ENCODE results near the gene GJA5. TPM values are rescaled to one million over a fixed set of nuclear protein-coding genes. Genes with fewer than 3 reads are reported as not detected.

GJA5 gene
- polyA plus RNA-seq, 1 experiment, result not detected

DNA sequence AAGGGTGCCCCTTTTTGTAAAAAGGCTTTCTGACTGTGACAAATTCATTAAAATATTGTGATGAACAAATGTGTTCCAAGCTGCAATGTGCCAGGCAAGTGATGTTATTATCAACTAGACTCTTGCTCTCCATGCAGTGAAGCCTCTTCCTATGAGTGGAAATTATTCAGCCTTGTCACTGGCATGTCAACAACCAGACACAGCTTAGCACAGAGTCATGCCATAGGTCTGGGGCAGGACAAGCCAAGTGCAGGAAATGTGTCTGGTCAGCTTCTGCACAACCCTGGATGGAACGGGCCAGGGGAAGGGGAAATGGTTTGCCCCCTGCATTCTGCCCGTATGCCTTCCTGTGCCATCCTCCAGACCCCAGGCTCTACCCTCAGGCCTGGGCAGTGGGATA is 27.4 kb upstream of the GJA5 start:
- DNase-seq (ENCODE audit: low read depth, low spot score), result no peak
- TF ChIP-seq, protein P1, sequence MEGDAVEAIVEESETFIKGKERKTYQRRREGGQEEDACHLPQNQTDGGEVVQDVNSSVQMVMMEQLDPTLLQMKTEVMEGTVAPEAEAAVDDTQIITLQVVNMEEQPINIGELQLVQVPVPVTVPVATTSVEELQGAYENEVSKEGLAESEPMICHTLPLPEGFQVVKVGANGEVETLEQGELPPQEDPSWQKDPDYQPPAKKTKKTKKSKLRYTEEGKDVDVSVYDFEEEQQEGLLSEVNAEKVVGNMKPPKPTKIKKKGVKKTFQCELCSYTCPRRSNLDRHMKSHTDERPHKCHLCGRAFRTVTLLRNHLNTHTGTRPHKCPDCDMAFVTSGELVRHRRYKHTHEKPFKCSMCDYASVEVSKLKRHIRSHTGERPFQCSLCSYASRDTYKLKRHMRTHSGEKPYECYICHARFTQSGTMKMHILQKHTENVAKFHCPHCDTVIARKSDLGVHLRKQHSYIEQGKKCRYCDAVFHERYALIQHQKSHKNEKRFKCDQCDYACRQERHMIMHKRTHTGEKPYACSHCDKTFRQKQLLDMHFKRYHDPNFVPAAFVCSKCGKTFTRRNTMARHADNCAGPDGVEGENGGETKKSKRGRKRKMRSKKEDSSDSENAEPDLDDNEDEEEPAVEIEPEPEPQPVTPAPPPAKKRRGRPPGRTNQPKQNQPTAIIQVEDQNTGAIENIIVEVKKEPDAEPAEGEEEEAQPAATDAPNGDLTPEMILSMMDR (IDR thresholded peaks at IDR 0.05; ENCODE audit: low read depth, low read length), result no peak
- no peaks in the 10 kb centered on the region for H3K9me3 ChIP-seq (ENCODE audit: control insufficient read depth, insufficient read depth, low read length)
- H3K27ac ChIP-seq (ENCODE audit: low read depth, low read length), result no peak overlapping the region
- peaks cover 2% of the 10 kb centered on the region for H3K27me3 ChIP-seq (ENCODE audit: control insufficient read depth, insufficient read depth, low read length)
- no peak overlapping the region for H3K4me3 ChIP-seq (ENCODE audit: low read depth, low read length)
- ChIA-PET POLR2A (no interaction called here), CTCF (no interaction called here)

GRCh38 chr1:147786536-147786935 is 26.1 kb upstream of the GJA5 start:
- TF ChIP-seq, protein P1 (IDR thresholded peaks at IDR 0.05; ENCODE audit: low read depth, low read length), result no peak
- Histone ChIP-seq H3K27ac (ENCODE audit: low read depth, low read length) (no peak overlapping the region), H3K27me3 (ENCODE audit: control insufficient read depth, insufficient read depth, low read length) (no peaks in the 10 kb centered on the region), H3K9me3 (ENCODE audit: control insufficient read depth, insufficient read depth, low read length) (no peaks in the 10 kb centered on the region), H3K4me3 (ENCODE audit: low read depth, low read length) (no peak overlapping the region)
- DNase-seq (ENCODE audit: low read depth, low spot score), result no peak
- ChIA-PET CTCF (no interaction called here), POLR2A (no interaction called here)

DNA sequence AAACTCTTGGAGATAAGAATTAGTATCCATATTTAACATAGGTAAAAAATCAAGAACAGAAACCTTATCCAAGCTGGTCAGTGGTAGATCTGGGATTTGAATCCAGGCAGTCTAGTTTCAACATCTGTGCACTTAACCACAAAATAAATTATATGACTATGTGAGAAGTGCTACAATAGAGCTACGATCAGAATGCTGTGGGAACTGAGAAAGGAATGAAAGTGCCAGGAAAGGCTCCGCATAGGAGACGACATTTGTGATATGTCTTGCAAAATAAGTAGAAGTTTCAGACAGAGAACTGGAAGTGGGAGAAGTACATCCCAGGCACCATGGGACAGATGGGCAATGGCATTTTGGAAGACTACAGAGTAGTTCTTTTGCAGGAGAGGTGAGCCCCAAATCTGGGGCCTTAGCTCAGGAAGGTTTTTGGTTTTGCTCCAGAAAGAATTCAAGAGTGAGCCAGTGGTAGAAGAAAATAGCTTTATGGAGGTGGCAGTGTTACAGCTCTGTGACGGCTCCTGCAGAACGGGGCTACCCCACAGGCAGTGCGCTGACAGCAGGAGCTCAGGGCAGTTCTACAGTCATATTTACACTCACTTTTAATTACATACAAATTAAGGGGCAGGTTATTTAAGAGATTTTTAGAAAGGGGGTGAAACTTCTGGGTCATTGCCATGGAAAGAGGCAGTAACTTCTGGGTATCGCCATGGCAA is 25.5 kb upstream of the GJA5 start:
- no peak for DNase-seq (ENCODE audit: low read depth, low spot score)
- ChIA-PET CTCF (no interaction called here), POLR2A (no interaction called here)
- TF ChIP-seq, protein P1 (IDR thresholded peaks at IDR 0.05; ENCODE audit: low read depth, low read length), result no peak
- no peaks in the 10 kb centered on the region for H3K27me3 ChIP-seq (ENCODE audit: control insufficient read depth, insufficient read depth, low read length)
- no peaks in the 10 kb centered on the region for H3K9me3 ChIP-seq (ENCODE audit: control insufficient read depth, insufficient read depth, low read length)
- H3K27ac ChIP-seq (ENCODE audit: low read depth, low read length), result no peak overlapping the region
- H3K4me3 ChIP-seq (ENCODE audit: low read depth, low read length), result no peak overlapping the region

GRCh38 chr1:147784941-147785340 is 24.5 kb upstream of the GJA5 start:
- Histone ChIP-seq H3K27ac (ENCODE audit: low read depth, low read length) (no peak overlapping the region), H3K27me3 (ENCODE audit: control insufficient read depth, insufficient read depth, low read length) (no peaks in the 10 kb centered on the region), H3K9me3 (ENCODE audit: control insufficient read depth, insufficient read depth, low read length) (no peaks in the 10 kb centered on the region), H3K4me3 (ENCODE audit: low read depth, low read length) (no peak overlapping the region)
- DNase-seq (ENCODE audit: low read depth, low spot score), result no peak
- ChIA-PET CTCF (no interaction called here), POLR2A (no interaction called here)
- TF ChIP-seq, protein P1 (IDR thresholded peaks at IDR 0.05; ENCODE audit: low read depth, low read length), result no peak

DNA sequence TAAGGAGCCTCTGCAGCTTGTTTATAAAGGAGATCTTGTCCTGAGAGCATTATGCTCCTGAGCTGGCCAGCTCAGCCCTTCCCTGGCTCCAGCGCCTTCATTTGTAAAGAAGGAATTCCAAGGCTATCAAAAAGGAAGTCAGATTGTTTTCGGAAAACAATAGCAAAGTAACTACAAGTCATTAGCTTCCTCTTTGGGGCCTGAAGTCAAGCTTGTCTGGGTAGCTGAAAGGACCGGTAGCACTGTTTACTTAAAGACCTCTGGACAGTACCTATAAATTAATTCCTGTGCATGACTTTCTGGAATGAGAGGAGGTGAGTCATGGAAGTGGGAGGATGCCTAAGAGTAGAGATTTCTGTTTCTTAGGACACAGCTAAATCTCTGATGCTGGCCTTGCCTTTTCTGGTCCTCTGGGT is 20.7 kb upstream of the GJA5 start:
- Histone ChIP-seq H3K27ac (ENCODE audit: low read depth, low read length) (no peak overlapping the region), H3K9me3 (ENCODE audit: control insufficient read depth, insufficient read depth, low read length) (no peaks in the 10 kb centered on the region), H3K27me3 (ENCODE audit: control insufficient read depth, insufficient read depth, low read length) (no peaks in the 10 kb centered on the region), H3K4me3 (ENCODE audit: low read depth, low read length) (no peak overlapping the region)
- POLR2A ChIA-PET, result no interaction called here
- CTCF ChIA-PET, result no interaction called here
- DNase-seq (ENCODE audit: low read depth, low spot score), result no peak
- TF ChIP-seq, protein P1 (IDR thresholded peaks at IDR 0.05; ENCODE audit: low read depth, low read length), result no peak

All from AG04450 (cell line).